HG03571 (cell line): ENCODE results near the gene KLHL36.
A peak's percentile ranks its signal among the peaks of the same experiment; 100 is the strongest.
"Not testable (repeated sequence)": the region's sequence is repeated elsewhere in the genome, so short reads cannot be mapped to it uniquely, and the experiment has no call there.

Experiments
- ATAC-seq: cut with Tn5 transposase; IDR thresholded peaks from one replicate; pipeline ENCODE4 v1.9.1; 2021; ENCODE audit not compliant: unreplicated experiment

The KLHL36 gene

GRCh38 chr16:84614968-84615813, 33.1 kb upstream of the KLHL36 start:
- no peak for ATAC-seq

GRCh38 chr16:84616515-84616914, 31.8 kb upstream of the KLHL36 start:
- ATAC-seq, result no peak

DNA sequence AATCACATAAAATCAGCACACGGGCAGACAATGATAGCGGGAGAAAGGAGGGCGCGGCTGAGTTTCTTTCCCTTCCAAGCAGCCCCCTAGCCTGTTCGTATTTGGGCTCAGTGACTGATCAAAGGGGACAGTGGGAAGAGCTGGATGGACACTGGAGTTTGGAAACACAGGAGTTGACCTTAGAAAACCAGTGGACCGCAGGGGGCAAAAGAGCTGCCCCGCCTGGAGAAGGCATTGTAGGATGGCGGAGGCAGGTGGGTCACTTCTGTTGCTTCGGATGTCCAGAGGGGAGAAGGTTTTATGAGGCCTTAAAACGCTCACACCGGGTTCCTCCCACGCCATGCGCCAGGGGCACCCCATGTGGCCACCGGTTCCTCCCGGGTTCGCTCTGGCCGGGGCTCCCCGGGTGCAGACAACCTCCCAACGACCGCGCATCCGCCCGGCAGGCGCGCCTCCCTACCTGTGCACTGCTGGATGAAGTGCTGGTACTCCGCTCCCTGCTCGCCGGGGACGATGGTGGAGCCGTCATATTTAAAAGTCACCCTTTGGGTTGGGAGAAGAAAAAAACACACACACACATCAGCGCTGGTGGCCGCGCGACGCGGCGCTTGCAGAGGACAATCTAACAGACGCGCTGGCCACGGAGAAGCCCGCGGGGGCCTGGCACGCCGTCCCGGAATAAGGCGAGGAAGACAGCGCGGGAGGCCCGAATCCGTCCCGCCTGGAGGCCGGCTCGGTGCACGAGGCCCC, 31.1 kb upstream of the KLHL36 start:
- peak; percentile 24 for ATAC-seq

DNA sequence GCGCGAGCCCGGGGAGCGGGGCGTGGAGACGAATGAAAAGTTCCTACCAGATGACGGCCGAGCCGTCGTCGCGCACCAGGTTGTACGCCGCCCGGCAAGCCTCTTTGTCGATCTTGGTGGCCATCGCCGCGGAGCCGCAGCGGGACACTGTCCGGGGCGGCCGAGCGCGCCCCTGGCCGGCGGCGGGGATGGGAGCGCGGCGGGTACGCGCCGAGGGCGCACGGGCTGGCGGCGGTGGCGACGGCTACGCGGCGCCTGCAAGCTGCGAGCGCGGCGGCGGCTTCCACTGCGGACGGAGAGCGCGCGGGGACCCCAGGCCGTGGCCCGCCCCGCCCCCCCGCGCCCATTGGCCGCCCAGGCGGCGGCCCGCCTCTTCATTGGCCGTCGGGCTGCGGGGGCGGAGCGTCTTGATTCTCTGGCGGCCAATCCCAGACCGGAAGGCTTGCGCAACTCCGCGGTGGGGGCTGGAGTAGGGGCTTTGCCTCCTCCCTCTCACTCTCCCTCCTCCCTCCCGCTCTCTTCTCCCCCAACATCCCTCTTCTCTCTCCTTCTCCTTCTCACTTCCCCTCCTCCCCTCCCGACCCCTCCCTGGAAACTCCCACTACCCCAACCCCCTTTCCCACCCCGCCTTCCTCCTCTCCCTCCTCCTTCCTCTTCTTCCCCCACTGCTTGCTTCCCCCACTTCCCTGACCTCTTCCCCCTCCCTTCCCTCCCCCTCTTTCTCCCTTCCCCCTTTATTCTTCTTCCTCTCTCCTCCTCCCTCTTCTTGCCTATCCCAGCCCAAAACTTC, 30.3 kb upstream of the KLHL36 start, which contains the start of gene COTL1:
COTL1 (minus strand) TSS at position 288 of the 790 bp plus-strand sequence; CDS start at position 124, 164 bp downstream.
- ATAC-seq, result peak; percentile 75

DNA sequence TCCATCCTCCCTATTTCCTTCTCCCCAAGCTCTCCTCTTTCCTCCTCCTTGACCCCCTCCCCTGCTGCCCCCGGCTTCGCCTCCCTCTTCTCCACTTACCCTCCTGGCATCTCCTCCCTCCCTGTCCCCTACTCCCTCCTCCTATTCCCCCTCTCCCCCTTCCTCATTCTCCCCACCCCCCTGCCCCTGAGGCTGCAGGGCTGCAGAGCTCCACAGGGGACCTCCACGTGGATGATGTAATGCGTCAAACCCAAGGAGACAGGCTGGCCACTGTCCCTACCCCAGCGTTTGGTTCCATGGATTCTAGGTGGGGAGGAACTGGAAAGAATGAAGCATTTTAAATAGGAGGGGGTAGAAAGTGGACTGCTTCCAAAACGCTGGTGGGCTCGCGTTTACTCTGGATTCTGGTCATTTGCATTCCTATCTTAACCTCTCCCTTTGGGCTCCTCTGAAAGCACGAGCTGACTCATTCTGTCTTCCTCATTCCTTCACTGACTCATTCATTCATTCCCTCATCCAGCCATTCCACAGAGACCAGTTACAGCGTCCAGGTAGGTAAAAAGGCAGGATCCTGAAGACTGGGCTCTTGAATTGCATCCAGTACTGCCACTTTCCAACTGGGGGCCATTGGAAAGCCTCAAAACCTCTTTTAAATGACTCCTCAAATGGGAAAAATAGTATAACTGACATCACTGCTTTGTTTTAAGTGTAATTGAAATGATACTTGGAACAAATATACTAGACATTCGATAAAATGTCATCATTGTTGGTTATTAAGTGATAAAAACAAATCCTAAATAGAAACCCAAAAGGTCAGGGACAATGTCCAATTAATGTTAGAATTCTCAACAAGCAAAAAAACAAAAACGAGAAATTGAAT, 29.5 kb upstream of the KLHL36 start:
- no peak for ATAC-seq

DNA sequence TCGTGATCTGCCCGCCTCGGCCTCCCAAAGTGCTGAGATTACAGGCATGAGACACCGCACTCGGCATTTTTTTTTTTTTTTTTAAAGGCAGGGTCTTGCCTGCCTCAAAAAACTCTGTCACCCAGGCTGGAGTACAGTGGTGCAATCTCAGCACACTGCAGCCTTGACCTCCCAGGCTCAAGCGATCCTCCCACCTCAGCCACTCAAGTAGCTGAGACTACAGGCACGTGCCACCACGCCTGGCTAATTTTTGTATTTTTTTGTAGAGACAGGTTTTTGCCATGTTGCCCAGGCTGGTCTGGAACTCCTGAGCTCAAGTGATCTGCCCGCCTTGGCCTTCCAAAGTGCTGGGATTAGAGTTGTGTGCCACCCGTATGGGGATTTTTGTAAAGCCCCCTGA, 27.4 kb upstream of the KLHL36 start:
- ATAC-seq, result not testable (repeated sequence)

GRCh38 chr16:84625556-84625955, 22.8 kb upstream of the KLHL36 start:
- no peak for ATAC-seq

GRCh38 chr16:84628226-84628731, 20.0 kb upstream of the KLHL36 start:
- no peak for ATAC-seq

DNA sequence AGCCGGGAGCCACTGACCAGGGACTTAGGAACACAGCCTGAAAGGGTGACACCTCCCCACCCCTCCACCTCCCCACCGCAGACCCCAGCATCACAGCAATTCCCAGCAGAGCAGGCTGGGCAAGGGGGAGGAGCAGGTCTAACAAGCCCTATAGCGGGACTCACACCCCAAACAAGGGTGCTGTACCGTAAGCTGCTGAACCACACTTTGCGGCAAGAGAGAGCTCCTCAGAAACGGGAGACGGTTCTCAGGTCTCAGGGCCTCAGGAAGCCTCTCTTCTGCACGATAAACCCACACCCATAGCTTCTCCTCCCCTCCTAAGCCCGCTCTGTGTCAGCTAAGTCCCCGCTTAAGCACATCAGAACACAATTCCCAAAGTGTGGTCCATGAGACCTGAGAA, 18.7 kb upstream of the KLHL36 start:
- no peak for ATAC-seq

DNA sequence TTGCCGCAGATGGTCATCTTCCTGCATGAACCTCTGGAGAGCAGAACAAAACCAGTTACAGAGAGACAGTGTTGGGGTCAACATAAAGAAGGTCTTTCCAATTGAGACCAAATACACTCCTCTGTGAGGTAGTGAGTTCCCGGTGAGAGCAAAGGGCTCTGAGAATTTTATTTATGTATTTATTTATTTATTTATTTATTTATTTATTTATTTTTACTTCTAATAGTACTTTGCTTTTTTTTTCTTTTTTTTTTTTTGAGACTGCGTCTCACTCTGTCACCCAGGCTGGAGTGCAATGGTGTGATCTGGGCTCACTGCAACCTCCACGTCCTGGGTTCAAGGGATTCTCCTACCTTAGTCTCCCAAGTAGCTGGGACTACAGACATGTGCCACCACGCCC, 18.3 kb upstream of the KLHL36 start:
- no peak for ATAC-seq

GRCh38 chr16:84630446-84631152, 17.7 kb upstream of the KLHL36 start:
- ATAC-seq, result no peak

- ATAC-seq, result no peak
These were observed 17.2 kb upstream of the KLHL36 start for GRCh38 chr16:84631153-84631466.

GRCh38 chr16:84631886-84632285, 16.4 kb upstream of the KLHL36 start:
- ATAC-seq, result no peak

DNA sequence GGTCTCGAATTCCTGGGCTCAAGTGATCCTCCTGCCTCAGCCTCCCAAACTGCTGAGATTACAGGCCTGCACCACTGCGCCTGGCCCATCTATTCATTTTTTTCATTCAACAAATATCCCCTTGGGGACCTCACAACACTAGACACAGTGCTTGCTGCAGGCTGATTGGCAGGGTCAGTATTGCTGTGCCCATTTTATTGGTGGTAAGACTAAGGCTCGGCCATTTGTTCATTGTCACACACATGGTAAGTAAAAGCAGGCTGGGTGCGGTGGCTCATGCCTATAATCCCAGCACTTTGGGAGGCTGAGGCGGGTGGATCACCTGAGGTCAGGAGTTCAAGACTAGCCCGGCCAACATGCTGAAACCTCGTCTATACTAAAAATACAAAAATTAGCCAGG, 15.4 kb upstream of the KLHL36 start:
- ATAC-seq, result not testable (repeated sequence)

GRCh38 chr16:84633622-84634021, 14.7 kb upstream of the KLHL36 start:
- no peak for ATAC-seq

- no peak for ATAC-seq
These were observed 12.6 kb upstream of the KLHL36 start for GRCh38 chr16:84635702-84636101.

DNA sequence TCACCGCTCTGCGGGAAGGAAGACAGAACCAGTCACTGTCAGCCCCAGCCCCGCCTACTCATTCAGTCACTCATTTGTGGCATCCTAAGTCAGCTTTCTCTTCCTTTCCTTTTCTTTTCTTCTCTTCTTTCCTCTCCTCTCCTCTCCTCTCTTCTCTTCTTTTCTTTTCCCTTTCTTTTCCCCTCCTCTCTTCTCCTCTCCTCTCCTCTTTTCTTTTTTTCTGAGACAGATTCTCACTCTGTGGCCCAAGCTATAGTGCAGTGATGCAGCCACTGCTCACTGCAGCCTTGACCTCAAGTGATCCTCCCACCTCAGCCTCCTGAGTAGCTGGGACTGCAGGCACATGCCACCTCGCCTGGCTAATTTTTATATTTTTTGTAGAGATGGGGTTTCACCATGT, 10.6 kb upstream of the KLHL36 start:
- no peak for ATAC-seq

GRCh38 chr16:84638231-84638806, 10.0 kb upstream of the KLHL36 start:
- no peak for ATAC-seq

DNA sequence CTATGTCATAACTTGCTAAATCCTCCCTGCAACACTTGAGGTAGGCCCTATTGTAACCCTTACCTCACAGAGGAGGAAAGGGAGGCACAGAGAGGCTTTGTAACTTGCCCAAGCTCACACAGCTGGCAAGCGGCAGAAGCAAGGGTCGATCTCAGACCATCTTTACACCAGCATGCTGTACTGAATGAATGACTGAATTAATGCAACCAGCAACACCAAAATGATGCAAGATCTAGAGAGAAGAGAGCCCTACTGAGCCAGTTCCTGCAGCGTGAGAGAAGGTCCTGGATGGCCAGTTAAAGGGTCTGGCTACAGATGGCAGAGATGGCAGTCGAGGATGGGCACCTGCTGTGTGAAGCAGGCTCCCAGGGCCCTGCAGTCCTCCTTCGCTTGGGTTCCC, 8.2 kb upstream of the KLHL36 start:
- no peak for ATAC-seq
